Measurements from ENCODE around the gene NACA. TPM values are rescaled to one million over a fixed set of nuclear protein-coding genes. Genes with fewer than 3 reads are reported as not detected.
A peak's percentile ranks its signal among the peaks of the same experiment; 100 is the strongest.

NACA gene
- total RNA-seq, 1 experiment from 2014 or later, result 896 TPM

GRCh38 chr12:56753566-56753965 lies 28.5 kb upstream of the NACA start:
- RAD21 ChIA-PET (ENCODE audit: low non-redundant PET in 1 of 2, low total read pairs in 2 of 2, uncharacterized antibody in 2 of 2, unreplicated experiment in 2 of 2), result no interaction called here
- no peaks in the 10 kb centered on the region for H4K20me1 ChIP-seq (ENCODE audit: insufficient read depth)
- no peaks in the 10 kb centered on the region for H3K9me2 ChIP-seq (ENCODE audit: insufficient read depth)
- intact Hi-C loops (cut with micrococcal nuclease), result no loop called here
- no peaks in the 10 kb centered on the region for H3K27me3 ChIP-seq (ENCODE audit: insufficient read depth, low read length)
- DNase-seq (ENCODE audit: low read depth, low spot score), result no peak
- no peak overlapping the region for H3K27ac ChIP-seq (ENCODE audit: low read depth, low read length)
- H3K4me2 ChIP-seq (ENCODE audit: low read length), result no peak overlapping the region
- CTCF ChIA-PET, result interaction anchor here (1.1 kb wide), 1 partner anchor 9 kb away, joined by 3 read pairs; no protein-coding TSS in a partner anchor
- peaks cover 0 to 10% of the 10 kb centered on the region in 2 experiments; a peak in 2 of 4 replicates for H3K9me3 ChIP-seq (ENCODE audit: control insufficient read depth in 1 of 2, insufficient read depth in 1 of 2, low read depth in 1 of 2, low read length in 2 of 2)
- no peak overlapping the region for H3K4me3 ChIP-seq (replicated peaks in 1 of 2; ENCODE audit: low read depth in 1 of 2, low read length in 2 of 2)
- TF ChIP-seq EGR1 (IDR thresholded peaks at IDR 0.05; ENCODE audit: low read depth) (no peak), RAD21 (IDR thresholded peaks at IDR 0.05; ENCODE audit: low read depth) (no peak)
- TF ChIP-seq, protein P1, sequence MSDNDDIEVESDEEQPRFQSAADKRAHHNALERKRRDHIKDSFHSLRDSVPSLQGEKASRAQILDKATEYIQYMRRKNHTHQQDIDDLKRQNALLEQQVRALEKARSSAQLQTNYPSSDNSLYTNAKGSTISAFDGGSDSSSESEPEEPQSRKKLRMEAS (IDR thresholded peaks at IDR 0.05), result no peak
- no peak overlapping the region for H3K9ac ChIP-seq (ENCODE audit: low read length)
- no peak for ATAC-seq
- H3K4me1 ChIP-seq (ENCODE audit: control insufficient read depth in 1 of 2, insufficient read depth in 2 of 2, low read length in 2 of 2), result peaks cover 3 to 15% of the 10 kb centered on the region in 2 experiments; a peak in 2 of 4 replicates
- peaks cover 12% of the 10 kb centered on the region for H3K79me2 ChIP-seq (ENCODE audit: insufficient read depth, low read length)
- H2AFZ ChIP-seq (ENCODE audit: low read depth, low read length, poor library complexity, severe bottlenecking), result no peak overlapping the region
- peaks cover 0 to 6% of the 10 kb centered on the region in 2 experiments; a peak in 1 of 4 replicates for H3K36me3 ChIP-seq (ENCODE audit: control insufficient read depth in 1 of 2, insufficient read depth in 2 of 2, low read length in 2 of 2)
- BruUV-seq (replicated peaks), result TSS peak; percentile 75
- POLR2A ChIA-PET, result interaction anchor here (1.4 kb wide), 1 partner anchor 65 kb away, joined by 4 read pairs; the partner anchor contains the start of gene PTGES3

DNA sequence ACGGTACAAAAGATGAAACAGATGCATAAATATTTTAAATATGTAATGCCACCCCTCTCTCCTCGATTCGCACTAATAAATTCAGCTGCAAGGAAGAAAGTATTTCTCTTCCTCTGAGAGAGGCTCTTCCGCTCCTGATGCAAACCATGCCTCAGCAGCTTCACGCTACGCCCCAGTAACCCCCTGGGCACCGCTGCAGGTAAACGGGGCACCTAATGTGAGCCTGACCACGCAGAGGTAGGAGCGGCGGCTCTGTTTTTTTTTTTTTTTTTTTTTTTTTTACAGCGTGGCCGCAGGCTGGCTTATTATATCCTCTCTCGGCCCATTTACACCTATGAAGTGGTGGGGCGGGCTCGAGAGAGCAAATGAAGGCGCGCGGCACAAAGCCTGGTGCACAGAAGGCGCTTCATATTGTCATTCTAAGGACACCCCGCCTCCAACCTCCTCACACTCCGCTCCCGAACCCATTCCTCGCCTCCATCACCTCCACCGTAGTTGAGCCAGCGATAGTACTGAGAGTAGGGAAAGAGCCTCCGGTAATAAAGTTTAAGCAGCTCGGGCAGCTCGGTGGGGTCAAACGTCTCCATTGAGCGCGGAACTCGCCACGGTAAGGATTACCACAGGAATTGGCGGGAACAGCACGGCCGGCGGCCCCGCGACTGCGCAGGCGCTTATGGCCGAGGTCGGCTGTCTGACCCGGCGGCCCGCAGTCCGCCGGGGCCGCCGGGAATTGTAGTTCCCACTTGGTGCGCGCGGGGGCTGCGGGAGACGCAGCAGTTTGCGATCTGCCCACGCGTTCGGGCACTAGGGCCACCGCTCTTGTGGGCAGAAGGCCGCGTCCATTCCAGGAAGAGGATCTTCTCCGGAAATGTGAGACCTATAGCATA lies 26.9 kb upstream of the NACA start, which contains the start of gene PRIM1:
Gene PRIM1 (minus strand): TSS at position 612 of the 887 bp plus-strand sequence. CDS start 25 bp downstream, at position 587.
- Histone ChIP-seq H3K9me3 (ENCODE audit: control insufficient read depth in 1 of 2, insufficient read depth in 1 of 2, low read depth in 1 of 2, low read length in 2 of 2) (no peaks in the 10 kb centered on the region), H3K36me3 (ENCODE audit: control insufficient read depth in 1 of 2, insufficient read depth in 2 of 2, low read length in 2 of 2) (peaks cover 8% of the 10 kb centered on the region in 2 experiments; a peak in 1 of 4 replicates), H3K4me1 (ENCODE audit: control insufficient read depth in 1 of 2, insufficient read depth in 2 of 2, low read length in 2 of 2) (peaks cover 3 to 15% of the 10 kb centered on the region in 2 experiments; a peak in 2 of 4 replicates), H3K9ac (ENCODE audit: low read length) (peak within 1 kb of the TSS; percentile 96), H2AFZ (ENCODE audit: low read depth, low read length, poor library complexity, severe bottlenecking) (peak within 1 kb of the TSS; percentile 13), H3K4me2 (ENCODE audit: low read length) (peak within 1 kb of the TSS; percentile 94), H3K79me2 (ENCODE audit: insufficient read depth, low read length) (peaks cover 15% of the 10 kb centered on the region), H4K20me1 (ENCODE audit: insufficient read depth) (no peaks in the 10 kb centered on the region), H3K9me2 (ENCODE audit: insufficient read depth) (no peaks in the 10 kb centered on the region), H3K4me3 (replicated peaks in 1 of 2; ENCODE audit: low read depth in 1 of 2, low read length in 2 of 2) (peak within 1 kb of the TSS; percentile 84 to 89), H3K27ac (ENCODE audit: low read depth, low read length) (peak within 1 kb of the TSS; percentile 72), H3K27me3 (ENCODE audit: insufficient read depth, low read length) (no peaks in the 10 kb centered on the region)
- RAD21 ChIA-PET (ENCODE audit: low non-redundant PET in 1 of 2, low total read pairs in 2 of 2, uncharacterized antibody in 2 of 2, unreplicated experiment in 2 of 2), result no interaction called here
- ATAC-seq, result peak; percentile 90
- BruUV-seq (replicated peaks), result TSS peak; percentile 80
- POLR2A ChIA-PET, result no interaction called here
- intact Hi-C loops (cut with micrococcal nuclease), result no loop called here
- CTCF ChIA-PET, result interaction anchor here (0.6 to 1.2 kb wide), 2 partner anchors 11 to 250 kb away, joined by 3 to 4 read pairs; partner anchors contain the start of gene HSD17B6
- peak; percentile 67 for DNase-seq (ENCODE audit: low read depth, low spot score)
- TF ChIP-seq CEBPB (IDR thresholded peaks at IDR 0.05; ENCODE audit: low read depth), result no peak
- no peak for TF ChIP-seq EZH2 (IDR thresholded peaks at IDR 0.05)
- TF ChIP-seq ZNF274 (IDR thresholded peaks at IDR 0.05; ENCODE audit: low read depth, low read length), result no peak
- no peak for TF ChIP-seq TCF7L2 (IDR thresholded peaks at IDR 0.05; ENCODE audit: borderline replicate concordance, extremely low read depth, insufficient read depth, insufficient read length)
- no peak for TF ChIP-seq ATF3 (IDR thresholded peaks at IDR 0.05)
- TF ChIP-seq ELF1 (IDR thresholded peaks at IDR 0.05; ENCODE audit: borderline replicate concordance, low read depth), result no peak
- no peak for TF ChIP-seq SRF (IDR thresholded peaks at IDR 0.05; ENCODE audit: low read depth)
- TF ChIP-seq SP1 (IDR thresholded peaks at IDR 0.05; ENCODE audit: low read depth), result no peak
- TF ChIP-seq YY1 (IDR thresholded peaks at IDR 0.05; ENCODE audit: extremely low read depth, insufficient replicate concordance, low read depth, low read length), result peak; percentile 68
- TF ChIP-seq, protein P1 (IDR thresholded peaks at IDR 0.05), result peak; percentile 78
- peak; percentile 72; the same call in 1 of the 2 replicates for TF ChIP-seq SIN3A (IDR thresholded peaks at IDR 0.05; ENCODE audit: low read depth)
- no peak for TF ChIP-seq FOSL1 (IDR thresholded peaks at IDR 0.05; ENCODE audit: low read depth)
- TF ChIP-seq POLR2AphosphoS5 (IDR thresholded peaks at IDR 0.05; ENCODE audit: low read depth, low read length), result peak; percentile 80
- TF ChIP-seq JUND (IDR thresholded peaks at IDR 0.05), result no peak
- TF ChIP-seq EGR1 (IDR thresholded peaks at IDR 0.05; ENCODE audit: low read depth), result peak; percentile 90
- TF ChIP-seq ZFX (IDR thresholded peaks at IDR 0.05), result no peak
- TF ChIP-seq POLR2A (IDR thresholded peaks at IDR 0.05; ENCODE audit: borderline replicate concordance, extremely low read depth, insufficient read depth, insufficient read length), result peak; percentile 72

Measured in HCT116 (cell line).